ENCODE results near the gene POLE.

Gene POLE

DNA sequence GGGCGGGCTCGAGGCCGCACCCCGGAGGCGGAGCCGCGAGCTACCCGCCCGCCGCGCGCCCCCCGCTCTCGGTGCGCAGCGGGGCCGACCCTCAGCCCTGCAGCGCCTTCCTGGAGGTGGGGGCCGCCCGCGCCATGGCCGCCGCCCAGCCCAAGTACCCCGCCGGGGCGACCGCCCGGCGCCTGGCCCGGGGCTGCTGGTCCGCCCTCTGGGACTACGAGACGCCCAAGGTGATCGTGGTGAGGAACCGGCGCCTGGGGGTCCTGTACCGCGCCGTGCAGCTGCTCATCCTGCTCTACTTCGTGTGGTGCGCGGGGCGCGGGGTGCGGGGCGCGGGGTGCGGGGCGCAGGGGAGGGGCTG, 68.5 kb downstream of the POLE start, which contains the start of gene P2RX2:
Gene P2RX2 (plus strand): TSS at position 94 of the 361 bp plus-strand sequence. CDS start 41 bp downstream, at position 135.
- H3K27me3 ChIP-seq (ENCODE audit: low read depth, low read length), result no peaks in the 10 kb centered on the region
- H3K9ac ChIP-seq (ENCODE audit: low read length), result no peak within 1 kb of the TSS
- TF ChIP-seq, protein P1, sequence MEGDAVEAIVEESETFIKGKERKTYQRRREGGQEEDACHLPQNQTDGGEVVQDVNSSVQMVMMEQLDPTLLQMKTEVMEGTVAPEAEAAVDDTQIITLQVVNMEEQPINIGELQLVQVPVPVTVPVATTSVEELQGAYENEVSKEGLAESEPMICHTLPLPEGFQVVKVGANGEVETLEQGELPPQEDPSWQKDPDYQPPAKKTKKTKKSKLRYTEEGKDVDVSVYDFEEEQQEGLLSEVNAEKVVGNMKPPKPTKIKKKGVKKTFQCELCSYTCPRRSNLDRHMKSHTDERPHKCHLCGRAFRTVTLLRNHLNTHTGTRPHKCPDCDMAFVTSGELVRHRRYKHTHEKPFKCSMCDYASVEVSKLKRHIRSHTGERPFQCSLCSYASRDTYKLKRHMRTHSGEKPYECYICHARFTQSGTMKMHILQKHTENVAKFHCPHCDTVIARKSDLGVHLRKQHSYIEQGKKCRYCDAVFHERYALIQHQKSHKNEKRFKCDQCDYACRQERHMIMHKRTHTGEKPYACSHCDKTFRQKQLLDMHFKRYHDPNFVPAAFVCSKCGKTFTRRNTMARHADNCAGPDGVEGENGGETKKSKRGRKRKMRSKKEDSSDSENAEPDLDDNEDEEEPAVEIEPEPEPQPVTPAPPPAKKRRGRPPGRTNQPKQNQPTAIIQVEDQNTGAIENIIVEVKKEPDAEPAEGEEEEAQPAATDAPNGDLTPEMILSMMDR (IDR thresholded peaks at IDR 0.05; ENCODE audit: low read depth, low read length), result no peak
- TF ChIP-seq EZH2phosphoT487 (IDR thresholded peaks at IDR 0.05; ENCODE audit: low read depth), result no peak
- no peak within 1 kb of the TSS for H3K4me3 ChIP-seq (ENCODE audit: low read length)
- no peak within 1 kb of the TSS for H3K4me2 ChIP-seq (ENCODE audit: low read length)
- no peaks in the 10 kb centered on the region for H3K79me2 ChIP-seq (ENCODE audit: low read length)
- H3K27ac ChIP-seq (ENCODE audit: low read length), result no peak within 1 kb of the TSS
- peaks cover 5% of the 10 kb centered on the region for H3K36me3 ChIP-seq (replicated peaks; ENCODE audit: low read depth, low read length)
- H2AFZ ChIP-seq (ENCODE audit: low read depth, low read length), result no peak within 1 kb of the TSS
- H3K9me3 ChIP-seq (ENCODE audit: insufficient read depth, low read length), result no peaks in the 10 kb centered on the region
- H4K20me1 ChIP-seq (ENCODE audit: insufficient read depth, low read length), result no peaks in the 10 kb centered on the region
- H3K4me1 ChIP-seq (ENCODE audit: low read length), result peaks cover 7% of the 10 kb centered on the region; the same call in 1 of the 2 replicates

DNA sequence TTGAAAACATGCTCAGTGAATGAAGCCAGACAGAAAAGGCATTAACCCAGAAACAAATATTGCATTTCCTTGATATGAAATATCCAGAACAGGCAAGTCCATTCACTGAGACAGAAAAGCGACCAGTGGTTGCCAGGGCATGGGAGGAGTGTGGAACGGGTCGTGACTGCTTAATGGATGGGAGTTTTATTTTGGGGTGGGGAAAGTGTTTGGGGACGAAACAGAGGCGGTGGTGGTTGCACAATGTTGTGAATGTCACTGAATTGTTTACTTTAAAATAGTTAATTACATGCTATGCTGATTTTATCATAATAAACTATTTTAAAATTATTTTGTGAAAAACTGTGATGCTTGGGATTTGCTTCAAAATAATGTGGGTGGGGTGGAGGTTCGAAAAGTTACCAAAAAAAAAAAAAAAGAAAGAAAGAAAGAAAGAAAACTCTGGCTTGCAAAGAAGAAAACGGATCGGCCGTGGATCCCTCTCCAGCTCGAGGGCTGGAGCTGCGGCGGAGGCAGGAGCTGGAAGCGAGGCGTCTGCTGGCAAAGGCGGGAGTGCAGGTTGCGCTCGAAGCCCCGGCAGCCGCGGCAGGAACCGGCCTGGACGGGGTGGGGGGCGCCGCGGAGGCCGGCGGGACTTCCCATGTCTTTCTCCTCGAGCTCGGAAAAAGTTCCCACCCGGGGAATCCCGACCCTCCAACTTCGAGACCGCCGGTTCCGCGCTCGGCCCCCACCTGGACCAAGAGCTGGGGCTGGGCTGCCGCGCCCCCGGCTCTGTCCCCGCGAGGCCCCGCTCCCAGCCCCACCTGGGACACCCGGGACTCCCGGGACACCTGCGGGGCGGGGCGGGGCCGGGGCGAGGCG, 69.1 kb downstream of the POLE start:
- Histone ChIP-seq H3K4me1 (ENCODE audit: low read length) (peaks cover 7% of the 10 kb centered on the region; the same call in 1 of the 2 replicates), H3K4me2 (ENCODE audit: low read length) (no peak overlapping the region), H3K27me3 (ENCODE audit: low read depth, low read length) (no peaks in the 10 kb centered on the region), H3K27ac (ENCODE audit: low read length) (no peak overlapping the region), H3K79me2 (ENCODE audit: low read length) (no peaks in the 10 kb centered on the region), H2AFZ (ENCODE audit: low read depth, low read length) (no peak overlapping the region), H4K20me1 (ENCODE audit: insufficient read depth, low read length) (no peaks in the 10 kb centered on the region), H3K9me3 (ENCODE audit: insufficient read depth, low read length) (no peaks in the 10 kb centered on the region), H3K4me3 (ENCODE audit: low read length) (no peak overlapping the region), H3K36me3 (replicated peaks; ENCODE audit: low read depth, low read length) (no peaks in the 10 kb centered on the region), H3K9ac (ENCODE audit: low read length) (no peak overlapping the region)
- TF ChIP-seq, protein P1 (IDR thresholded peaks at IDR 0.05; ENCODE audit: low read depth, low read length), result no peak
- no peak for TF ChIP-seq EZH2phosphoT487 (IDR thresholded peaks at IDR 0.05; ENCODE audit: low read depth)

DNA sequence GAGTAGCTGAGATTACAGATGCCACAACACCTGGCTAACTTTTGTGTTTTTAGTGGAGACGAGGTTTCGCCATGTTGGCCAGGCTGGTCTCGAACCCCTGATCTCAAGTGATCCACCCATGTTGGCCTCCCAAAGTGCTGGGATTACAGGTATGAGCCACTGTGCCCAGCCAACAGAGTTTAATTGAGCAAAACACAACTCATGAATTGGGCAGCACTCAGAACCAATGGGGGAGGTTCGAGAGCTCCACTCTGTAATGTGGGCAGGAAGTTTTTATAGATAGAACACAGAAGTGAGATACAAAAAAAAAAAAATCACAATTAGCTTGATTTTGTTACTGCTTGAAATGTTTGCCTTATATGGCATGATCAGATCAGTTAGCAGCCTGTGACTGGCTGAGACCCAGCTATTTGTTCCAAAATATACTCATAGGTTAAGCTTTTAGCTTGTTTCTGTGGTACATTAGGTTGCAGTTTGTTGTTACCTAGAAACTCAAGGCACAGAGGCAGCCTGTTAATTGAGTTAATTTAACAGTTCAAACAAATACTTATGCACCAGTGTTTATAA, 69.9 kb downstream of the POLE start:
- H3K27me3 ChIP-seq (ENCODE audit: low read depth, low read length), result no peaks in the 10 kb centered on the region
- H3K4me2 ChIP-seq (ENCODE audit: low read length), result no peak overlapping the region
- H3K36me3 ChIP-seq (replicated peaks; ENCODE audit: low read depth, low read length), result no peaks in the 10 kb centered on the region

More for the DNA sequence above, 69.9 kb downstream of the POLE start:
- H3K27ac ChIP-seq (ENCODE audit: low read length), result no peak overlapping the region
- H3K79me2 ChIP-seq (ENCODE audit: low read length), result no peaks in the 10 kb centered on the region
- no peaks in the 10 kb centered on the region for H4K20me1 ChIP-seq (ENCODE audit: insufficient read depth, low read length)
- H3K4me3 ChIP-seq (ENCODE audit: low read length), result no peak overlapping the region
- H2AFZ ChIP-seq (ENCODE audit: low read depth, low read length), result no peak overlapping the region
- H3K9me3 ChIP-seq (ENCODE audit: insufficient read depth, low read length), result no peaks in the 10 kb centered on the region
- H3K4me1 ChIP-seq (ENCODE audit: low read length), result peaks cover 7% of the 10 kb centered on the region; the same call in 1 of the 2 replicates
- H3K9ac ChIP-seq (ENCODE audit: low read length), result no peak overlapping the region
- TF ChIP-seq, protein P1 (IDR thresholded peaks at IDR 0.05; ENCODE audit: low read depth, low read length), result no peak
- no peak for TF ChIP-seq EZH2phosphoT487 (IDR thresholded peaks at IDR 0.05; ENCODE audit: low read depth)
